SK-N-SH (cell line): ENCODE results near the gene PADI2. TPM values are rescaled to one million over a fixed set of nuclear protein-coding genes. Genes with fewer than 3 reads are reported as not detected.

Experiments
- CTCF ChIA-PET: fragments of 300-600, 350-600 bp; formaldehyde crosslinking; extraction: SDS; loops from one replicate; lab custom pipeline; 2021; lab: Yijun Ruan, JAX
- POLR2A ChIA-PET: fragments of 350-600 bp; sonication (Branson Sonifier 250); formaldehyde crosslinking; extraction: SDS; loops from one replicate; lab custom pipeline; 2020; ENCODE audit warnings: antibody characterized with exemption, inconsistent platforms; lab: Yijun Ruan, JAX
- DNase-seq: peaks from one replicate; pipeline ENCODE4 v3.0.0; 2012
- H2AFZ ChIP-seq: fragments of 200-600 bp; sonication (generic); 2 replicates; pipeline ENCODE4 v1.8.1; 2016; ENCODE audit warnings: antibody characterized with exemption, mild to moderate bottlenecking, low read depth
- H3F3A ChIP-seq: fragments of 200-600 bp; sonication (generic); replicated peaks from 2 replicates; pipeline ENCODE3; 2016; ENCODE audit warnings: antibody characterized with exemption, mild to moderate bottlenecking; ENCODE audit not compliant: insufficient read depth
- H3K27ac ChIP-seq, 2 experiments: fragments of 200-500 bp in 1 of 2; fragments of 200-600 bp in 1 of 2; sonication (Bioruptor generic) in 1 of 2; sonication (generic), shearing (Covaris generic) in 1 of 2; 2 replicates each; pipeline versions ENCODE4 v1.5.1 to v1.6.1; 2014 to 2016; ENCODE audit warnings: low read depth in 2 of 2, inconsistent platforms in 1 of 2, low read length in 1 of 2, mild to moderate bottlenecking in 1 of 2, mixed read lengths in 1 of 2
- H3K27me3 ChIP-seq: fragments of 200-600 bp; sonication (generic), shearing (Covaris generic); 2 replicates; pipeline ENCODE4 v1.6.1; 2016; ENCODE audit warnings: mixed run types; ENCODE audit not compliant: insufficient read depth
- H3K36me3 ChIP-seq, 2 experiments: fragments of 200-500 bp in 1 of 2; fragments of 200-600 bp in 1 of 2; sonication (Bioruptor generic) in 1 of 2; sonication (generic) in 1 of 2; replicated peaks in 1 of 2; 2 replicates each; pipeline versions ENCODE3 to v1.5.1; 2014 to 2016; ENCODE audit warnings: low read length in 1 of 2, mild to moderate bottlenecking in 1 of 2; ENCODE audit not compliant: insufficient read depth in 2 of 2, control insufficient read depth in 1 of 2
- H3K4me1 ChIP-seq, 2 experiments: fragments of 200-500 bp in 1 of 2; fragments of 200-600 bp in 1 of 2; sonication (Bioruptor generic) in 1 of 2; sonication (generic), shearing (Covaris generic) in 1 of 2; 2 replicates each; pipeline versions ENCODE4 v1.5.1 to v1.6.1; 2014 to 2016; ENCODE audit warnings: low read depth in 1 of 2, low read length in 1 of 2, mixed run types in 1 of 2; ENCODE audit not compliant: insufficient read depth in 2 of 2, control insufficient read depth in 1 of 2
- H3K4me2 ChIP-seq: fragments of 200-600 bp; sonication (generic), shearing (Covaris generic); 2 replicates; pipeline ENCODE4 v1.6.1; 2017; ENCODE audit warnings: mixed run types
- H3K4me3 ChIP-seq, 2 experiments: fragments of 200-500 bp in 1 of 2; fragments of 200-600 bp in 1 of 2; sonication (Bioruptor generic) in 1 of 2; sonication (generic), shearing (Covaris generic) in 1 of 2; 2 replicates each; pipeline versions ENCODE4 v1.5.1 to v1.8.1; 2014 to 2016; ENCODE audit warnings: low read depth in 2 of 2, inconsistent platforms in 1 of 2, low read length in 1 of 2, mild to moderate bottlenecking in 1 of 2, mixed read lengths in 1 of 2, moderate library complexity in 1 of 2
- H3K79me2 ChIP-seq: fragments of 200-600 bp; sonication (generic); 2 replicates; pipeline ENCODE4 v1.8.1; 2017; ENCODE audit warnings: mild to moderate bottlenecking; ENCODE audit not compliant: insufficient read depth
- H3K9ac ChIP-seq: fragments of 200-600 bp; sonication (generic); 2 replicates; pipeline ENCODE4 v1.6.1; 2017; ENCODE audit warnings: mixed run types
- H3K9me2 ChIP-seq: fragments of 200-600 bp; sonication (generic); 2 replicates; pipeline ENCODE4 v1.6.1; 2017; ENCODE audit warnings: mixed run types
- H3K9me3 ChIP-seq: fragments of 200-600 bp; sonication (generic); 2 replicates; pipeline ENCODE4 v1.6.1; 2017; ENCODE audit warnings: mixed run types, mild to moderate bottlenecking, moderate library complexity
- H4K20me1 ChIP-seq: fragments of 200-600 bp; sonication (generic); 2 replicates; pipeline ENCODE4 v1.6.1; 2017; ENCODE audit warnings: mild to moderate bottlenecking, mixed run types; ENCODE audit not compliant: insufficient read depth
- ELF1 ChIP-seq: IDR thresholded peaks from 2 replicates; pipeline ENCODE4 v1.4.0; 2012
- EZH2phosphoT487 ChIP-seq: fragments of 200-600 bp; sonication (generic); IDR thresholded peaks from 2 replicates; pipeline ENCODE4 v1.6.1; 2017; ENCODE audit warnings: low read depth, mixed run types, mild to moderate bottlenecking, antibody characterized with exemption, moderate library complexity, borderline replicate concordance
- FOXJ3 ChIP-seq: sonication (generic); formaldehyde crosslinking; IDR thresholded peaks from 2 replicates; pipeline ENCODE4 v1.5.1; 2020; ENCODE audit warnings: mild to moderate bottlenecking, missing genetic modification reagents
- FOXM1 ChIP-seq: IDR thresholded peaks from 2 replicates; pipeline ENCODE4 v1.4.0; 2012; ENCODE audit warnings: low read depth, mild to moderate bottlenecking
- GABPA ChIP-seq: IDR thresholded peaks from 2 replicates; pipeline ENCODE4 v1.4.0; 2012; ENCODE audit warnings: low read depth, mild to moderate bottlenecking
- GATA2 ChIP-seq: sonication (generic); formaldehyde crosslinking; IDR thresholded peaks from 2 replicates; pipeline ENCODE4 v1.5.0; 2020; ENCODE audit warnings: mild to moderate bottlenecking, missing genetic modification reagents
- JUND ChIP-seq: IDR thresholded peaks from 2 replicates; pipeline ENCODE4 v1.4.0; 2012
- MAX ChIP-seq: IDR thresholded peaks from 2 replicates; pipeline ENCODE4 v1.4.0; 2012; ENCODE audit warnings: low read depth
- MEF2A ChIP-seq: IDR thresholded peaks from 2 replicates; pipeline ENCODE4 v1.4.0; 2012; ENCODE audit warnings: low read depth, borderline replicate concordance
- MXI1 ChIP-seq: IDR thresholded peaks from 2 replicates; pipeline ENCODE4 v1.6.1; 2012; ENCODE audit warnings: mild to moderate bottlenecking, low read depth, low read length, improper control_type of control experiment
- PBX3 ChIP-seq: IDR thresholded peaks from 2 replicates; pipeline ENCODE4; 2012
- RAD21 ChIP-seq: IDR thresholded peaks from 2 replicates; pipeline ENCODE4 v1.6.1; 2012; ENCODE audit warnings: mild to moderate bottlenecking, low read length
- RFX5 ChIP-seq: IDR thresholded peaks from 2 replicates; pipeline ENCODE4 v1.6.1; 2012; ENCODE audit warnings: mild to moderate bottlenecking, improper control_type of control experiment, low read length
- SMC3 ChIP-seq: IDR thresholded peaks from 2 replicates; pipeline ENCODE4 v1.6.1; 2012; ENCODE audit warnings: low read depth, low read length, improper control_type of control experiment
- TCF12 ChIP-seq: IDR thresholded peaks from 2 replicates; pipeline ENCODE4 v1.4.0; 2012
- USF1 ChIP-seq: IDR thresholded peaks from 2 replicates; pipeline ENCODE4 v1.4.0; 2012; ENCODE audit warnings: low read depth, borderline replicate concordance
- WGBS: methylation state at CpG from one replicate; pipeline ENCODE4 v1.1.6; 2017; ENCODE audit warnings: low lambda C conversion rate; 5-methylcytosine and 5-hydroxymethylcytosine counted together
- polyA plus RNA-seq, 3 experiments: library from polyadenylated mRNA; depleted of rRNA; stranded (reverse); fragments of >200 nt; gene quantifications; 2 replicates each; pipeline ENCODE4 v1.2.3, GENCODE V29; 2012

Gene PADI2
- polyA plus RNA-seq, 1 of the 3 experiments (the other 2 are of a cell fraction), result 0.58 TPM

GRCh38 chr1:17097787-17098186, 21.5 kb downstream of the PADI2 start:
- Histone ChIP-seq H3K27ac (no peak overlapping the region), H3F3A (no peaks in the 10 kb centered on the region), H3K79me2 (no peaks in the 10 kb centered on the region), H3K4me1 (no peaks in the 10 kb centered on the region), H2AFZ (no peak overlapping the region), H3K9me3 (no peaks in the 10 kb centered on the region), H3K9ac (no peak overlapping the region), H3K36me3 (no peaks in the 10 kb centered on the region), H3K9me2 (no peaks in the 10 kb centered on the region), H3K4me3 (no peak overlapping the region), H4K20me1 (no peaks in the 10 kb centered on the region), H3K4me2 (no peak overlapping the region), H3K27me3 (no peaks in the 10 kb centered on the region)
- no peak for DNase-seq
- ChIA-PET CTCF (interaction anchor here (0.8 to 1.3 kb wide), 2 partner anchors 17 to 139 kb away, joined by 3 read pairs; no protein-coding TSS in a partner anchor), POLR2A (no interaction called here)
- WGBS, result 53% methylated on average over 13 of the region's 14 CpGs
- no peak for TF ChIP-seq FOXJ3 (CRISPR knock-in tag)
- no peak for TF ChIP-seq PBX3
- TF ChIP-seq MAX, result no peak
- no peak for TF ChIP-seq GABPA
- TF ChIP-seq SMC3, result no peak
- no peak for TF ChIP-seq ELF1
- no peak for TF ChIP-seq JUND
- TF ChIP-seq RFX5, result no peak
- TF ChIP-seq TCF12, result no peak
- no peak for TF ChIP-seq USF1
- no peak for TF ChIP-seq EZH2phosphoT487
- TF ChIP-seq FOXM1, result no peak
- no peak for TF ChIP-seq MEF2A

GRCh38 chr1:17097147-17097546, 22.1 kb downstream of the PADI2 start:
- CTCF ChIA-PET, result interaction anchor here (0.8 to 1.3 kb wide), 2 partner anchors 29 to 140 kb away, joined by 3 read pairs; no protein-coding TSS in a partner anchor
- POLR2A ChIA-PET, result no interaction called here

More at GRCh38 chr1:17097147-17097546, 22.1 kb downstream of the PADI2 start:
- Histone ChIP-seq H4K20me1 (no peaks in the 10 kb centered on the region), H3K4me2 (no peak overlapping the region), H3K9me3 (no peaks in the 10 kb centered on the region), H3K4me1 (no peaks in the 10 kb centered on the region), H3F3A (no peaks in the 10 kb centered on the region), H3K27me3 (no peaks in the 10 kb centered on the region)
- TF ChIP-seq ELF1 (no peak), RAD21 (no peak), GATA2 (no peak), MAX (no peak), FOXJ3 (CRISPR knock-in tag) (no peak), MXI1 (no peak), SMC3 (no peak), USF1 (no peak)
- TF ChIP-seq, all 33 proteins: peak for 0
- WGBS, result 46% methylated on average over 7 of the region's 8 CpGs
- no peak overlapping the region for H3K27ac ChIP-seq
- DNase-seq, result no peak
- no peaks in the 10 kb centered on the region for H3K36me3 ChIP-seq
- H3K9me2 ChIP-seq, result no peaks in the 10 kb centered on the region
- no peak overlapping the region for H2AFZ ChIP-seq
- no peak overlapping the region for H3K4me3 ChIP-seq
- no peak overlapping the region for H3K9ac ChIP-seq
- H3K79me2 ChIP-seq, result no peaks in the 10 kb centered on the region
